Liver (tissue), 3 donors: ENCODE data around the gene HLA-DRB5.

Experiments
- ATF3 ChIP-seq: IDR thresholded peaks from 2 replicates; pipeline ENCODE4 v1.6.1; 2016; ENCODE audit warnings: antibody characterized with exemption
- EGR1 ChIP-seq, 2 donors: IDR thresholded peaks; 2 replicates each; pipeline ENCODE4 v1.6.1; 2016 to 2018; ENCODE audit warnings: antibody characterized with exemption in 2 of 2, low read depth in 2 of 2
- GABPA ChIP-seq, 2 donors: IDR thresholded peaks in 1 of 2; conservative IDR thresholded peaks in 1 of 2; 2 replicates each; pipeline ENCODE4 v1.6.1; 2016; ENCODE audit warnings: antibody characterized with exemption in 2 of 2, mild to moderate bottlenecking in 1 of 2, moderate library complexity in 1 of 2
- HNF4G ChIP-seq: IDR thresholded peaks from 2 replicates; pipeline ENCODE4 v1.6.1; 2016; ENCODE audit warnings: antibody characterized with exemption
- JUND ChIP-seq, 2 donors: IDR thresholded peaks; 2 replicates each; pipeline ENCODE4 v1.6.1; 2016; ENCODE audit warnings: antibody characterized with exemption in 2 of 2
- MAX ChIP-seq: IDR thresholded peaks from 2 replicates; pipeline ENCODE4 v1.6.1; 2016; ENCODE audit warnings: antibody characterized with exemption
- RAD21 ChIP-seq, 2 donors: IDR thresholded peaks; 2 replicates each; pipeline ENCODE4 v1.6.1; 2016; ENCODE audit warnings: antibody characterized with exemption in 2 of 2, mild to moderate bottlenecking in 2 of 2
- RXRA ChIP-seq, 2 donors: IDR thresholded peaks; 2 replicates each; pipeline ENCODE4 v1.6.1; 2017 to 2018; ENCODE audit warnings: antibody characterized with exemption in 2 of 2, mild to moderate bottlenecking in 1 of 2
- SP1 ChIP-seq: IDR thresholded peaks from 2 replicates; pipeline ENCODE4 v1.6.1; 2018; ENCODE audit warnings: antibody characterized with exemption, mild to moderate bottlenecking
- TAF1 ChIP-seq: conservative IDR thresholded peaks from 2 replicates; pipeline ENCODE4 v1.6.1; 2016; ENCODE audit warnings: antibody characterized with exemption, mild to moderate bottlenecking
- YY1 ChIP-seq: IDR thresholded peaks from 2 replicates; pipeline ENCODE4 v1.6.1; 2016; ENCODE audit warnings: antibody characterized with exemption, mild to moderate bottlenecking
- TF ChIP-seq, protein P1 (sequence below): fragments of 150-350 bp; IDR thresholded peaks from 2 replicates; pipeline ENCODE4 v1.5.1; 2017; ENCODE audit warnings: improper control_type of control experiment, low read depth, low read length; ENCODE audit not compliant: missing input control
- TF ChIP-seq, protein P2 (sequence below): IDR thresholded peaks from 2 replicates; pipeline ENCODE4 v1.6.1; 2016; ENCODE audit warnings: antibody characterized with exemption, mild to moderate bottlenecking
- TF ChIP-seq, protein P3 (sequence below): IDR thresholded peaks from 2 replicates; pipeline ENCODE4 v1.6.1; 2016; ENCODE audit warnings: antibody characterized with exemption
- donor health status: healthy.
- donor health status: healthy.

DNA sequence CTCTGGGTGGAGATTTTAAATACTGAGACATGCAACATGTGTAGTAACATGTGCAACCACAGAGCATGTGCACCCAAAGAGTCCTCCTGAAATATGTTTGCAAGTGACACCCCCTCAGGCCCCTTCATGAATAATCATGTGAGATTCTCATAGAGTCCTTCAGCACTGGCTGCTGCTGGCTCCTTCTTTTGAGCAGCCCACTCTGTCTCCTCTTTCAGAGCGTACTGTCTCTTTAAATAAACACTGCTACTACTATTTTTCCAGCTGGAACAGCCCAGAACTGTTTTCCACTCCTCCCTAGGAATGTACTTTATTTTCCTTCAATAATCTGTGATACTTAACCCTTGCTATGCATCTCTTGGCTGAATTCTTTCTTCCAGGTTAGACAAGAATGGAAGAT, 42.0 kb downstream of the HLA-DRB5 start:
- TF ChIP-seq, protein P1, sequence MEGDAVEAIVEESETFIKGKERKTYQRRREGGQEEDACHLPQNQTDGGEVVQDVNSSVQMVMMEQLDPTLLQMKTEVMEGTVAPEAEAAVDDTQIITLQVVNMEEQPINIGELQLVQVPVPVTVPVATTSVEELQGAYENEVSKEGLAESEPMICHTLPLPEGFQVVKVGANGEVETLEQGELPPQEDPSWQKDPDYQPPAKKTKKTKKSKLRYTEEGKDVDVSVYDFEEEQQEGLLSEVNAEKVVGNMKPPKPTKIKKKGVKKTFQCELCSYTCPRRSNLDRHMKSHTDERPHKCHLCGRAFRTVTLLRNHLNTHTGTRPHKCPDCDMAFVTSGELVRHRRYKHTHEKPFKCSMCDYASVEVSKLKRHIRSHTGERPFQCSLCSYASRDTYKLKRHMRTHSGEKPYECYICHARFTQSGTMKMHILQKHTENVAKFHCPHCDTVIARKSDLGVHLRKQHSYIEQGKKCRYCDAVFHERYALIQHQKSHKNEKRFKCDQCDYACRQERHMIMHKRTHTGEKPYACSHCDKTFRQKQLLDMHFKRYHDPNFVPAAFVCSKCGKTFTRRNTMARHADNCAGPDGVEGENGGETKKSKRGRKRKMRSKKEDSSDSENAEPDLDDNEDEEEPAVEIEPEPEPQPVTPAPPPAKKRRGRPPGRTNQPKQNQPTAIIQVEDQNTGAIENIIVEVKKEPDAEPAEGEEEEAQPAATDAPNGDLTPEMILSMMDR = no peak
- TF ChIP-seq, protein P2, sequence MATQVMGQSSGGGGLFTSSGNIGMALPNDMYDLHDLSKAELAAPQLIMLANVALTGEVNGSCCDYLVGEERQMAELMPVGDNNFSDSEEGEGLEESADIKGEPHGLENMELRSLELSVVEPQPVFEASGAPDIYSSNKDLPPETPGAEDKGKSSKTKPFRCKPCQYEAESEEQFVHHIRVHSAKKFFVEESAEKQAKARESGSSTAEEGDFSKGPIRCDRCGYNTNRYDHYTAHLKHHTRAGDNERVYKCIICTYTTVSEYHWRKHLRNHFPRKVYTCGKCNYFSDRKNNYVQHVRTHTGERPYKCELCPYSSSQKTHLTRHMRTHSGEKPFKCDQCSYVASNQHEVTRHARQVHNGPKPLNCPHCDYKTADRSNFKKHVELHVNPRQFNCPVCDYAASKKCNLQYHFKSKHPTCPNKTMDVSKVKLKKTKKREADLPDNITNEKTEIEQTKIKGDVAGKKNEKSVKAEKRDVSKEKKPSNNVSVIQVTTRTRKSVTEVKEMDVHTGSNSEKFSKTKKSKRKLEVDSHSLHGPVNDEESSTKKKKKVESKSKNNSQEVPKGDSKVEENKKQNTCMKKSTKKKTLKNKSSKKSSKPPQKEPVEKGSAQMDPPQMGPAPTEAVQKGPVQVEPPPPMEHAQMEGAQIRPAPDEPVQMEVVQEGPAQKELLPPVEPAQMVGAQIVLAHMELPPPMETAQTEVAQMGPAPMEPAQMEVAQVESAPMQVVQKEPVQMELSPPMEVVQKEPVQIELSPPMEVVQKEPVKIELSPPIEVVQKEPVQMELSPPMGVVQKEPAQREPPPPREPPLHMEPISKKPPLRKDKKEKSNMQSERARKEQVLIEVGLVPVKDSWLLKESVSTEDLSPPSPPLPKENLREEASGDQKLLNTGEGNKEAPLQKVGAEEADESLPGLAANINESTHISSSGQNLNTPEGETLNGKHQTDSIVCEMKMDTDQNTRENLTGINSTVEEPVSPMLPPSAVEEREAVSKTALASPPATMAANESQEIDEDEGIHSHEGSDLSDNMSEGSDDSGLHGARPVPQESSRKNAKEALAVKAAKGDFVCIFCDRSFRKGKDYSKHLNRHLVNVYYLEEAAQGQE = no peak
- TF ChIP-seq MAX (no peak), YY1 (no peak), RAD21 (IDR thresholded peaks at IDR 0.05) (no peak), JUND (IDR thresholded peaks at IDR 0.05) (no peak), EGR1 (IDR thresholded peaks at IDR 0.05; ENCODE audit: low read depth in 2 of 2) (no peak), HNF4G (no peak), ATF3 (no peak), RXRA (IDR thresholded peaks at IDR 0.05) (no peak), TAF1 (no peak), GABPA (IDR thresholded peaks at IDR 0.05 in 1 of 2, conservative IDR thresholded peaks at IDR 0.05 in 1 of 2) (no peak), SP1 (no peak)
- TF ChIP-seq, protein P3, sequence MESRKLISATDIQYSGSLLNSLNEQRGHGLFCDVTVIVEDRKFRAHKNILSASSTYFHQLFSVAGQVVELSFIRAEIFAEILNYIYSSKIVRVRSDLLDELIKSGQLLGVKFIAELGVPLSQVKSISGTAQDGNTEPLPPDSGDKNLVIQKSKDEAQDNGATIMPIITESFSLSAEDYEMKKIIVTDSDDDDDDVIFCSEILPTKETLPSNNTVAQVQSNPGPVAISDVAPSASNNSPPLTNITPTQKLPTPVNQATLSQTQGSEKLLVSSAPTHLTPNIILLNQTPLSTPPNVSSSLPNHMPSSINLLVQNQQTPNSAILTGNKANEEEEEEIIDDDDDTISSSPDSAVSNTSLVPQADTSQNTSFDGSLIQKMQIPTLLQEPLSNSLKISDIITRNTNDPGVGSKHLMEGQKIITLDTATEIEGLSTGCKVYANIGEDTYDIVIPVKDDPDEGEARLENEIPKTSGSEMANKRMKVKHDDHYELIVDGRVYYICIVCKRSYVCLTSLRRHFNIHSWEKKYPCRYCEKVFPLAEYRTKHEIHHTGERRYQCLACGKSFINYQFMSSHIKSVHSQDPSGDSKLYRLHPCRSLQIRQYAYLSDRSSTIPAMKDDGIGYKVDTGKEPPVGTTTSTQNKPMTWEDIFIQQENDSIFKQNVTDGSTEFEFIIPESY = no peak
